ENCODE measurements around the gene PLEKHA5.
"Not testable (repeated sequence)": the region's sequence is repeated elsewhere in the genome, so short reads cannot be mapped to it uniquely, and the experiment has no call there.

Gene PLEKHA5

GRCh38 chr12:19306366-19306765, 176.8 kb downstream of the PLEKHA5 start:
- in situ Hi-C loops (cut with MboI; ENCODE audit: low sequenced_read_pairs) = no loop called here

- in situ Hi-C loops (cut with MboI; ENCODE audit: low sequenced_read_pairs) = no loop called here
Observed at GRCh38 chr12:19307451-19307850, 177.9 kb downstream of the PLEKHA5 start.

GRCh38 chr12:19311165-19311564, 181.6 kb downstream of the PLEKHA5 start:
- in situ Hi-C loops (cut with MboI; ENCODE audit: low sequenced_read_pairs) = no loop called here

GRCh38 chr12:19312637-19313036, 183.1 kb downstream of the PLEKHA5 start:
- in situ Hi-C loops (cut with MboI; ENCODE audit: low sequenced_read_pairs) = no loop called here

GRCh38 chr12:19316425-19316824, 186.9 kb downstream of the PLEKHA5 start:
- in situ Hi-C loops (cut with MboI; ENCODE audit: low sequenced_read_pairs) = no loop called here

- in situ Hi-C loops (cut with MboI; ENCODE audit: low sequenced_read_pairs) = no loop called here
Observed at GRCh38 chr12:19322376-19322775, 192.8 kb downstream of the PLEKHA5 start.

GRCh38 chr12:19323805-19324204, 194.3 kb downstream of the PLEKHA5 start:
- in situ Hi-C loops (cut with MboI; ENCODE audit: low sequenced_read_pairs) = no loop called here

- in situ Hi-C loops (cut with MboI; ENCODE audit: low sequenced_read_pairs) = no loop called here
Observed at GRCh38 chr12:19326102-19326501, 196.6 kb downstream of the PLEKHA5 start.

GRCh38 chr12:19332196-19332595, 202.7 kb downstream of the PLEKHA5 start:
- in situ Hi-C loops (cut with MboI; ENCODE audit: low sequenced_read_pairs) = no loop called here

GRCh38 chr12:19338405-19338804, 208.9 kb downstream of the PLEKHA5 start:
- in situ Hi-C loops (cut with MboI; ENCODE audit: low sequenced_read_pairs) = no loop called here

GRCh38 chr12:19350850-19351249, 221.3 kb downstream of the PLEKHA5 start:
- in situ Hi-C loops (cut with MboI; ENCODE audit: low sequenced_read_pairs) = not testable (repeated sequence)

GRCh38 chr12:19351346-19351745, 221.8 kb downstream of the PLEKHA5 start:
- in situ Hi-C loops (cut with MboI; ENCODE audit: low sequenced_read_pairs) = no loop called here

- in situ Hi-C loops (cut with MboI; ENCODE audit: low sequenced_read_pairs) = no loop called here
Observed at GRCh38 chr12:19369691-19370148, 240.2 kb downstream of the PLEKHA5 start.

GRCh38 chr12:19373586-19373985, 244.1 kb downstream of the PLEKHA5 start:
- in situ Hi-C loops (cut with MboI; ENCODE audit: low sequenced_read_pairs) = no loop called here

GRCh38 chr12:19375888-19376287, 246.4 kb downstream of the PLEKHA5 start:
- in situ Hi-C loops (cut with MboI; ENCODE audit: low sequenced_read_pairs) = no loop called here

GRCh38 chr12:19376691-19377090, 247.2 kb downstream of the PLEKHA5 start:
- in situ Hi-C loops (cut with MboI; ENCODE audit: low sequenced_read_pairs) = no loop called here

GRCh38 chr12:19382111-19382526, 252.6 kb downstream of the PLEKHA5 start:
- in situ Hi-C loops (cut with MboI; ENCODE audit: low sequenced_read_pairs) = no loop called here

GRCh38 chr12:19382563-19382962, 253.0 kb downstream of the PLEKHA5 start:
- in situ Hi-C loops (cut with MboI; ENCODE audit: low sequenced_read_pairs) = no loop called here

GRCh38 chr12:19387161-19387560, 257.6 kb downstream of the PLEKHA5 start:
- in situ Hi-C loops (cut with MboI; ENCODE audit: low sequenced_read_pairs) = no loop called here

- in situ Hi-C loops (cut with MboI; ENCODE audit: low sequenced_read_pairs) = no loop called here
Observed at GRCh38 chr12:19388131-19388549, 258.6 kb downstream of the PLEKHA5 start.

GRCh38 chr12:19390051-19390598, 260.6 kb downstream of the PLEKHA5 start:
- in situ Hi-C loops (cut with MboI; ENCODE audit: low sequenced_read_pairs) = no loop called here

GRCh38 chr12:19392644-19393043, 263.1 kb downstream of the PLEKHA5 start:
- in situ Hi-C loops (cut with MboI; ENCODE audit: low sequenced_read_pairs) = not testable (repeated sequence)

- in situ Hi-C loops (cut with MboI; ENCODE audit: low sequenced_read_pairs) = no loop called here
Observed at GRCh38 chr12:19394385-19394784, 264.9 kb downstream of the PLEKHA5 start.
